Suppressor macrophage treated with lipopolysaccharide for 1 hour (primary cell): ENCODE results near the gene FAM124A.

Source experiments
- DNase-seq, 3 donors: peaks; one replicate each; pipeline ENCODE4 v3.0.0-alpha.2; 2020 to 2022

The FAM124A gene, protein sequence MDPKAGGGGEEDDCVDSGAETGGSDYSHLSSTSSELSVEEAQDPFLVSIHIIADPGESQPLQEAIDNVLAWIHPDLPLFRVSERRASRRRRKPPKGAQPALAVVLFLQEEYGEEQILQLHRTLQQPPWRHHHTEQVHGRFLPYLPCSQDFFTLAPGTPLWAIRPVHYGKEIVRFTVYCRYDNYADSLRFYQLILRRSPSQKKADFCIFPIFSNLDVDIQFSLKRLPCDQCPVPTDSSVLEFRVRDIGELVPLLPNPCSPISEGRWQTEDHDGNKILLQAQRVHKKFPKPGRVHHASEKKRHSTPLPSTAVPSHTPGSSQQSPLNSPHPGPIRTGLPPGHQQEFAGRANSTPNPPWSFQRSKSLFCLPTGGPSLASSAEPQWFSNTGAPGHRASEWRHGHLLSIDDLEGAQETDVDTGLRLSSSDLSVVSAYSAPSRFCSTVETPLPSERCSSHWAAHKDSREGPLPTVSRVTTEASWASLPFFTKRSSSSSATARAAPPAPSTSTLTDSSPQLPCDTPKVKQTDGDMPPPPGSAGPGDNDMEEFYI

DNA sequence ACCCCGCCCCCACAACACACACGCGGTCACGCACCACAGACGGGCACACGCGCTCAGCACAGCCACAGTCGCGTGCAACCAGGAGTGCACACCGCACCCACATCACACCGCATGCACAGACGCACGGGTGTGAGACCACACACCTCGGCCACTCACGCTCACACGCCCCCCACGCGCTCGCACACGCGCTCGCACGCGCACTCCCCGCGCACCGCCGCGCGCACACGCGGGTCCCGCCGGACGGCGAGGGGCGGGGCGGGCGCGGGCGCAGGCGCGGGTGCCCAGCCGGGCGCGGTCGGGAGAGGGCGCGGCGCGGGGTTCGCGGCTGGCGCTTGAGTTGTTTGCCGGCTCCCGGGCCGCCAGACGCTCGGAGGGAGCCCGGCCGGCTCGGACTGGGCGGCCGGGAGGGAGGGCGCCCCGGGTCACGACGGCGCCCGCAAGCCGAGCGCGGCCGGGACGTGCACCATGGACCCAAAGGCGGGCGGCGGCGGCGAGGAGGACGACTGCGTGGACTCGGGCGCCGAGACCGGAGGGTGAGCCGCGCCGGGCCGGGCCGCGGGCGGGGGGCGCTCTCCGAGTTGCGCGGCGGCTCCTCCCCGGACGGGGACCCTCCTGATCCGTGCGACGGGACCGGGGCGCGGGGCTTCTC lies at the start of gene FAM124A:
Gene FAM124A, plus strand, starts transcription at position 362 of the 649 bp plus-strand sequence. Its CDS starts 104 bp downstream, at position 466.
- peak; percentile 64 to 91 (median 82) for DNase-seq

DNA sequence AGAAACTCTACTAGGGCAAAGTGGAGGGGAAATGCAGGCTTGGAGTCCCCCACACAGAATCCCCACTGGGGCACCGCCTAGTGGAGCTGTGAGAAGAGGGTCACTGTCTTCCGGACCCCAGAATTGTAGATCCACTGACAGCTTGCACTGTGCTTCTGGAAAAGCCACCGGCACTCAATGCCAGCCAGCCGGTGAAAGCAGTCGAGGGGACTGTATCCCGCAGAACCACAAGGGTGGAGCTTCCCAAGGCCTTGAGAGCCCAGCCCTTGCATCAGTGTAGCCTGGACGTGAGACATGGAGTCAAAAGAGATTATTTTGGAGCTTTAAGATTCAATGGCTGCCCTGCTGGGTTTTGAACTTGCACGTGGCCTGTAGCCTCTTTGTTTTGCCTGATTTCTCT lies 47.2 kb upstream of the FAM124A start:
- DNase-seq, result no peak

DNA sequence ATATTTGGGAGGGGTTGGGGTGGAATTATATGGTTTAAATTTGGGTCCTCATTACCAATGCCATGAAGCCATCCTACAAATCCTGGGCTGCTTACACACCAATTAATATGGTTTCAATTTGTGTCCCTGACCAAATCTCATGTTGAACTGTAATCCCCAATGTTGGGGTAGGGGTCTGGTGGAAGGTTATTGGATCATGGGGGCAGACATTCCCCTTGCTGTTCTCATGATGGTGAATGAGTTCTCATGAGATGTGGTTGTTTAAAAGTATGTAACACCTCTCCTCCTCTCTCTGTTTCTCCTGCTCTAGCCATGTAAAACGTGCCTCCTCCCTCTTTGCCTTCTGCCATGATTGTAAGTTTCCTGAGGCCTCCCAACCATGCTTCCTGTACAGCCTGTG lies 46.6 kb upstream of the FAM124A start:
- DNase-seq, result no peak

DNA sequence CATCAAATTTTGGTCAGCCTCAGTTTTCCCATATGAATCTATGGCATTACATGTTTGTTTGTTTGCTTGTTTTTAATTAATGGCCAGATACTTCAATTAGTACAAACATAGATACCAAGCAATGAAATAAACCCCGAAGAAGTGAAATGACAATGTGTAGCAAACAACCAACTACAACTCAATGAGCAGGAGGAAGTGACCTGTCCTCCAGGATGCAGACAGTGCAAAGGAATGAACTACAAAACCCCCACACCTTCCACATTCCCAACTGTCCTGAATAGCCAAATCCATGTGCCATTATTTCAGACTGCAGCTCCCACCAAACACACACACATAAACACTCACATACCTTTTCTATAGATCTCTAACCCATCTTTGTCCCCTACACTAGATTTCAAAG lies 45.0 kb upstream of the FAM124A start:
- no peak for DNase-seq

DNA sequence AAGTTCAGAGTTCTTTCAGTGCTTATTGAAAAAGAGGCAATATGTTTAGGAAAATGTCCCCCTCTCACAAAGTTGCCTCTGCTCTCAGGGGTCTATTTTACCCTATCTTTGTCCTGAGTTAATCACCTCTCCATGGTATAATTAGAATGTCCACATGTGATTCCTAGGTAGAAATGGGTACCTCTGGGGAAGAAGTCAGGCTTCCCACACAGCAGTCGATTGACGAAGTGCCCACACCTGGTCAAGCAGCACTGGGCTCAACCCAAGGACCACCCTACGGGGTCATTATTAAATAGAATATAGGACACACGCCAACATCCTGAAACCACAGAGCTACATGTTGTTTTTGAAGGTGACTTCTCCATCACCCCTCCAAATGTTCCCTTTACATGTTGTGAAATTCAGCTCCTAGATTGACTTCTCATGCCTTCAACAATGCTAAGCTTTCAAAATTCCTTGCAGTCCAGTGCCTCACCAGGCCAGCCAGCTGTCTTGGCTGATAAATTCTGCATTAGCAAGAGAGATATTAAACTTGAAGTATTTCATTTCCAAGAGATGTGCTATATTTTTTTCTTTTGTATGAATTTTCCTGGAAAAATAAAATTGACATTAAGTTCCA lies 43.6 kb upstream of the FAM124A start:
- DNase-seq, result no peak

DNA sequence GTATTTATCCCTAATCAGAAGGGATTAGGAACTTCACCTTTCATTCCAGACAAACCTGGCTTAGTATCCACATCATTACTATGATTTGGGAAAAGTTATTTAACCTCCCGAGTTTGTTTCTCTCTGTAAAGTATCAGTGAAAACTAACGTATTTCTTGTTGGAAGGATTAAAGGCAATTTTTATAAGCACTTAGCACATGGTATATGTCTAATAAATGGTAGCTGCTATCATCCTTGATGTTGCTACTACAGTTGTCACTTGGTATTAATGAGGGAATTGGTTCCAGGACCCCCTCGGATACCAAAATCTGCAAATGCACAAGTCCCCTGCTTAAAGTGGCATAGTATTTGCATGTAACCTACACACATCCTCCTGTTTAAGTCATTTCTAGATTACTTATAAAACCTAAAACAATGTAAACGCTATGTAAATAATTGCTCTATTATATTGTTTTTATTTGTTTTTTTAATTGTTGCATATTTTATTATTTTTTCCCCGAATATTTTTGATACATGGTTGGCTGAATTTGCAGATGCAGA lies 42.7 kb upstream of the FAM124A start:
- no peak for DNase-seq

DNA sequence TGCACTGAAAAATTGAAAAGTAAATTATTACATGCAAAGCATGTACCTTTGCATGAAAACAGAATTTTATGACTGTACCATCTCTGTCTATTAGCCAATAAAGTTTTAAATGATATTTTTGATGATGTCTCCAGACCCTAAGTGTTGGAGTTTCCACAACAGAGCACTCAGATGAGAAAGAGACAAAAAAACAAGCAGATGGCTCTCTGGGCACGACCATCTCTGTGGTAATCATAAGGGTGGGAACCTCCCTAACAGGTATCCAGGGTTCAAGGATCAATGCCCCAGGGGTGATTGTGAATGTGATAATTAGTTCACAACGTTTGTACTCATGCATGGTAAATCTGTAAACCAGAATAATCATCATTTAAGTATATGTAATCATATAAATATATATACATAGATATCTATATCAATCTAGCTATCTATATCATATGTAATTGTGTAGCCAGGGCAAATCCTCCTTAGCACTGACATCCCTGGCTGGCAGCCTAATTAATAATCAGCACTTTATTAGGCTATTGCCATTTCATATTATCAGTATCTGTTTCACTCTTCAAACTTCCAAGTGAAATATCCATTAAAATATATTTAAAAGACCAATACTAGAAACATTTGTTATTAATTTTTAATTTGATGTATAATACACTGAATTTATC lies 41.2 kb upstream of the FAM124A start:
- no peak for DNase-seq

DNA sequence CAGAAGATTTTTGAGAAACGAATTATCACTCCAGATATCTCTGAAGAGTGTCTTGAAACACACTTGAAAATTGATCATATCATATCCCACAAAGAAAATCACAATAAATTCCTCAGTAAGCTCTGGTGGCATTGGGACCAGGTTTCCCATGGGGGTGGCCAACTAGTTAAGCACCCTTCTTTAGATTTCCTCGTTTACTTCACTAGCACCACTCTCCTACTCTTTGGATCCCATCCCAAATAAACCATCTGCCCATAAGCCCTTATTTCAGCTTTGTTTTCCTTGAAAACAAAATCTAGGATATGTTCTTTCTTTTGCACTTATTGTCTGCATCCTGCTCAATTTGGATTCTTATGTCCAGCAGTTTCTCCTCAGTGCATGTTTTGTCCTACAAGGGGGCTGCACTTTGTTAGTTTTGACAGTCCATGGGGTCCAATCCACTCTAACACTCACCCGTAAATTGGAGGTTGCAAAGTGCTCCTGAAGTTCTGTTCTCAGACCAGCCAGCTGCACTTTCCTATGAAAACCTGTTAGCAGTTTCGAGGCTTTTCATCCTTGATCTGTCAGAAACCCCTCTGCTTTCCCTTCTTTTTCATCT lies 40.3 kb upstream of the FAM124A start:
- no peak for DNase-seq

DNA sequence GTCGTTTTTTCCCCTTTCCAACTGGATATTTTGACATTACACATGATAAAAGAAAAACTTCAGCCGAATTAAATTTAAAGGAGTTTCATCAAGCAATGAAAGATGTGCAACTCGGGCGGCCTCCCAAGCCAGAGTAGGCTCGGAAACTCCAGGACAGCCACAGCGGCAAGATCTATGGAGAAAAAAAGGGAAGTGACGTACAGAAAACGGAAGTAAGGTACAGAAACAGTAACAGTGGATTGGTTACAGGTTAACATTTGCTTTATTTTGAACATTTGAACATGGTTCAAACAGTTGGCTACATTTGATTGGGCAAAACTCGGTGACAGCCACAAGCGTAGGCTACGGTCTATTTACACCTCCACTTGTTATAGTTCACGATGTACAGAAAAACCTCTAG lies 30.5 kb upstream of the FAM124A start:
- DNase-seq, result peak; percentile 26 to 43 (median 35)

DNA sequence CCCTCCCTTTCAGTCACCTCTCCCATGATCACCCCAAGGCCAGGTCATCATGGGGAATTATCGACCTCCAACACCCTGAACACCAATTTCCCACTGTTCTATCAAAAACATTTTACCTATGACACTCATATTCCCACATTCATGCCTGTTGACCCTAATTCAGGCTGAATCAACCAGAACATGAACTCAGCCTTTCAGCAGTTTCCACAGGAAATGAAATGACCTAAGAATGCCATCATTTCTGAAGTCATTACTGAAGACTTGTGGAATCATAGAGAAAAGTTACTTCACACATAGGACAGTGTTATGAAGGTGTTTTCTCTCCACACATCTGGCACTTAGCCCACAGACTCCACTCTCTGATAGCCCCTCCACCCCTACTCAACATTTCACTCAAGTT lies 29.9 kb upstream of the FAM124A start:
- peak; percentile 26 to 68 (median 49) for DNase-seq

DNA sequence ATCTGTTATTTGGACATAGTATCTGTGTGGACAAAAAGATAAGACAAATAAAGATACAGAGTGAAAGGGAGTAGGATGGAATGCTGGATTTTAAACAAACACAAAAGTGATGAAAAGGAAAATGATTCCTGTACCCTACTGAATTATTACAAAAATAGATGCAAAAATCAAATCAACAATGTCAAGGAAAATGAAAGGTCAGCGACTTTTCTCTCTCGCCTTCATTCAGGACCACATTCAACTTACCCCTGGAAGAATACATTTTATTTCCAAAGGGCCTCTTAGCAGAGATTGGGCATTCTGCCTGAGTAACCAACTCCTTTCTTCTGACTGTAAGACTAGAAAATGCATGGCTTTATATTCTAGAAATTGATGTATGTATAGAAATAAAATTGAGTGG lies 28.8 kb upstream of the FAM124A start:
- DNase-seq, result no peak

DNA sequence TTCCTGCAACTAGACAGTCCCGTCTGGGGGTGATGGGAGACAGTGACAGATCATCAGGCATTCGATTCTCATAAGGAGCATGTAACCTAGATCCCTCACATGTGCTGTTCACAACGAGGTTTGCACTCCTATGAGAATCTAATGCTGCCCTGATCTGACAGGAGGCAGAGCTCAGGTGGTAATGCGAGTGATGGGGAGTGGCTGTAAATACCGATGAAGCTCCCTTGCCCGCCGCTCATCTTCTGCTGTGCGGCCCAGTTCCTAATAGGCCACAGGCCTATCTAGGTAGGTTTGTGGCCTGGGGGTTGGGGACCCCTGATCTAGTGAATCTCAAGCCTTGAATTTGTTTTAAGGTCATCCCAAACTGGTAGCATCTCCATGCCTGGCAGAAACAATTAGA lies 27.3 kb upstream of the FAM124A start:
- DNase-seq, result no peak

DNA sequence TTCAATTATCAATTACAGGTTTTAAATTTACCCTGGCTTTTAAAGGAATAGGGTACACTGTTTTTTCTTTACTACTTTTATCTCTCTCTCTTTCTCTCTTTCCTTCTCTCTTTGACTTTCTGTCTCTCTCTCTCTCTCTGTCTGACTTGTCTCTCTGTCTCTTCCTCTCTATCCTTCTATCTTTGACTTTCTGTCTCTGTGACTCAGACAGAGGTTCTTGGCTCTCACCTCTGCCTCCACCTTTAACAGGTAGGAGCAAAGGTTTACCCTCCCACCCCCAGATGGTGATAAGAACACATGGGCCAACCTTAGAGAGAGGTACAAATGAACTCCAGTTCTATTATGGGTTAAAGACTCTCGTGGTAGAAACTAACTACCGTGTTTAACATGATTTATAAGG lies 20.3 kb upstream of the FAM124A start:
- no peak for DNase-seq

DNA sequence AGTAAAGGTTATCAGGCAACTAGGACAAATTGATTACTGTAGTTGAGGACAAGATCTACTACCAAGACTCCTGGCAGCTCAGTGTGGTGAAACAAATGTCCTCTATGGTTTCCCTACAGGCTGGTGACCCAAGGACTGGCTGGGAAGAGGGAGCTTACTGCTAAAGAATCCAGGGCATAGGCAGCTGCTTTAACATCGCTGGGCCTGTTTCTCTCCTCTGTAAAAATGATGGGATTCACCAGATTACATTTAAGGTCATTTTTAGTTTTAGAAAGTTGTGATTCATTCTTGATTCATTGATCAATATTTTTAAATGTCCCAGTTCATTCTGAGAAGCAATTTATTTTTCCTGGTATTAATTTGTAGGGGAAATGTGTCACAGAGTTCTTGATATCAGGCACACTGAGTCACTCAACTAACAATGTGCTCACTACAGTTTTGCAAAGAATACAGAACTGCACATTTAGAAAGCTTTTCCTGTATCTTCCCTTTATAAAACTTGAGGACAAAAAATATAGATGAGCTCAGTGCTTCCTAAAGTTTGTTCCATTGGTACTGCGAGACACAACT lies 19.6 kb upstream of the FAM124A start:
- DNase-seq, result no peak

DNA sequence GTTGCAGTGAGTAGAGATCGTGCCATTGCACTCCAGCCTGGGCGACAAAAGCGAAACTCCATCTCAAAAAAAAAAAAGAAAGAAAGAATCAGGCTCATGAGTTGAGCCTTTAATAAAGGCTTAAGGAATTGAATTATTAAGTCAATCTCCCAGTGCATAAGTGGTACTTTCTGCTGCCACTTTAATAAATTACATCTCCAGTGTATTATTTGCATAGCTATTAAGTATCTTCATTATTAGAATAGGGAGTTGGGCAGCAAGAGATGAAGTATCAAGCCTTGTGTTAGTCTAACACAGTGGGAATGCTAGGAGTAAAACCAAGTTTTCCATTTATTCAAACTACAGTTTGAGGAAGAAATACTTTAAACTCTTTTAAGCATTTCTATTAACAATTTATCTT lies 15.6 kb upstream of the FAM124A start:
- DNase-seq, result no peak

DNA sequence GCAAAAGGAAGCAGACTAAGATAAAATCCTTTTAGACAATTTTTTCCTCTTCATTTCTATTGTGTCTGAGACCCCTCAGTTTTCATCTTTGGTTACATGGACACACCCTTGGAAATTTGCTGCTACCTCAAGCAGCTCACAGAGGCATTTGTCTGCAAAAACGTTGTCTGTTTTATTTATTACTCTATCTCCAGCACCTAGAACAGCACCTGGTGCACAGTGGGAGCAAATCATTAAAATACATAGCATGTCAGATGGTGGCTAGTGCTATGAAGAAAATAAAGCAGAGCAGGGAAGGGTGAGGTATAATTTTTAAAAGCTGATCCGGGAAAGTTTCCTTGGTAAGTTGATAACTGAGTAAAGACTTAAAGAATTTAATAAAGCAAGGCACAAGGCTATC lies 14.3 kb upstream of the FAM124A start:
- DNase-seq, result no peak

DNA sequence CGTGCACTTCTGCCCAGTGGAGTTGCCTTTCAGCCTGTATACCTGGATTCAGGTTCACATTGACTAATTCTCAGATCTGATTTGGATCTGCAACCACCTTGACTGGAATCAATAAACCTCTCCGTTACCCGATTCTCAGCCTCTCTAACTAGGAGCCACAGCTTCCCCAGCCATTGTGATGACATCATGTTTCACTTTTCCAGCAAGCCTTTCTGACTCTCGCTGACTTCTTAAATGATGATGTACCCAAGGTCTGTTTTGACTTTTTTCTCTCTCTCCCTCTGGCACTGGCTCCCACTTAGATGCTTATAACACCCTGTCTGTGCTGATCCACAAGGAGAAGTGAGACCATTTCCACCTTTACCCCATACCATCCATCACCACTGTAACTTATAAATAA lies 13.5 kb upstream of the FAM124A start:
- no peak for DNase-seq

DNA sequence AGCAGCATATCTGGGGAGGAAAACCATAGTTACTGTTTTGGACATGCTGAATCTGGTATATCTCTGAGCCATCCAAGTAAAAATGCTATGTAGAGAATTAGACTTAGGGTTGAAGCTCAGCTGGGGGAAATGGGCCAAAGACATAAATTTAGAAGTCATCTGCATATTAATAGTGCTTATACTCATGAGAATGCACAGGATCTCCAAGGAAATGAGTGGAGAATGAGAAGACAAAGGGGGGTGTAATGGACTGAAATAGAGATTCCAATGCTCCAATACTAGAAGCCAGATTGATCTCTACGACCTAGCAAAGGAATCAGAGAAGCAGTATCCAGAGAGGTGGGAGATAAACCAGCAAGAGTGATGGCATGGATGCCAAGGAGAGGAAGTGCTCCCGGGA lies 10.3 kb upstream of the FAM124A start:
- DNase-seq, result no peak

DNA sequence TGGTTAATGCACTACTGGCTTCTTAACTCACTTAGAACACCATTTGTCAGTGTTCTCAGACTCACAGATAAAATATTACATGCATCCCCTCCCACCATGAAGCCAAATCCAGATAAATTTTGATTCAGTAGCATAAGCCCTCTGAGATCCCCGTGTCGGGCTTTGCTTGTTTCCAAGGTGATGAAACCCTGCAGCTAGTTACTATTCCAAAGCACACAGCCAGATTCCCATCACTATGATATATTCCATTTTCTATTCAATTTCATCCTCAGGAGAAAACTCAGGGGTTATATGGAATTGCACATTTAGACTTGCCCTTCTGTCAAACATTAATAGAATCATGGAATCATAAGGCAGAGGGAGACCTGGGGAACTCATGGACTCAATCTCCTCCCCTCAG lies 9.4 kb upstream of the FAM124A start:
- DNase-seq, result no peak

DNA sequence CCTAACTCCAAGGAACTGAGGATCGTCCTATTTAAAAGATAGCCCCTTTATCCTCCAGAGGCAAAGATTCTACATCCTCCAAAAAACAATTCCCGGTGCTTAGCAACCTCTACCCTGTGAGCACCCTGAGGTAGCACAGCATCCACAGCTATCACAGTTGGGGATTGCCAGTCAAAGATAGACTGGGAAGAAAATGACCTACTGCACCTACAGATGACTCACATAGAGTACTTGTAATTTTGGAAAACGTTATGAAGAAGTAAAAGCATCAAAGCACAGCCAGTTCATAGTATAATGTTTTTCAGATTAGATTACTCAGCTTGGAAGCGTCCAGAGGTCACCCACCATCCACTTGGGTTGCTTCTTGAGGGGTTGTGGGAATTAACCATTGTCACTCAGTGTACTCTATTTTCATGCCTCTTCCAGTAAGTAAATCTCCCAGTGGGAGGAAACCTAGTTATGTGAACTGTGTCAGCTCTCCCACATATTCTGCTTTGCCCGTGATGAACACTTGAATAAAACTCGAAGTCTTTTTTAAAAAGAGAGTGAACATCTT lies 8.9 kb upstream of the FAM124A start:
- no peak for DNase-seq

DNA sequence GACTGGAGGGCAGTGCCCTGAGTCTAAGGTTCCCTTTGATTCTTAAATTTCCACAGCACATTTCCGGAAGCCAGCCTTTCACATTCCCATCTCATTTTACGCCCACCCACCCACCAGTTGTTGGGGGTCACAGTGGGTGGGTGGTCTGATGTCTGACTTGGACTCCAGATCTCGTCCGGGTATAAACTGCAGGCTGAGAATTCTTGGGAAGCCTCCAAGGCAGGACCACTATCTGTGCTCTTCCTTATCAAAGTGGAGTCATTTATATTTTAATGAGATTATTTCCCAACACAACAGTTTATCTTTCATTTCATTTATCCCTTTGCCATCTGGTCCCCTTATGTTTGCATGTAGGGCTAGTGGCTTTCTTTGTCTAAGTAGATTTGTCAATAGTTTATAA lies 3.6 kb upstream of the FAM124A start:
- no peak for DNase-seq

DNA sequence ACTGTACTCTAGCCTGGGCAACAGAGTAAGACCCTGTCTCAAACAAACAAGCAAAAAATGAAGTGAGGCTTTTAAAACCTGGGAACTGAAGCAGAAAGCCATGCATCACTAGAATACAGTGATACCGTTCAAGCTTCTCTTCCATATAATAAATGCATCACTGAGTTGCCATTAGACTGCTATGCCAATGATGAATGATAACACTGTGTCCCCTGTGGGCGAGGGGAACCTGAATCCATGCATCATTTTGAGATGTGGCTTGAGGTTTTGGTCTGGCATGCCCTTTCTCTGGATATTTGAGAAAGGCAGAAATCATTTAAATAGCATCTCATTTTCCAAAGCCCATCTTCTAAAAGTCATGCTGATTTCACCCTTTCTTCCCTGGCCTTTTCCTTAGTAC lies 1.5 kb upstream of the FAM124A start:
- no peak for DNase-seq
